Activated T-cell treated with anti-CD3 and anti-CD28 coated beads, Interleukin-2, amount 50 U/mL, for 72 hours (primary cell): ENCODE results near the gene IL31RA. TPM values are rescaled to one million over a fixed set of nuclear protein-coding genes. Genes with fewer than 3 reads are reported as not detected.
A peak's percentile ranks its signal among the peaks of the same experiment; 100 is the strongest.

Experiments used
- ATAC-seq, 2 donors: fragments of 150-1000 bp; cut with Tn5 transposase; replicated peaks in 1 of 2; 2 replicates each; pipeline ENCODE4 v1.10.0; 2021; ENCODE audit warnings: moderate library complexity in 2 of 2, mild to moderate bottlenecking in 1 of 2
- DNase-seq, 2 donors: peaks; one replicate each; pipeline ENCODE4 v3.0.0; 2021 to 2022; ENCODE audit warnings: mixed read lengths in 1 of 2
- H3K27ac Mint-ChIP-seq: one replicate; pipeline ENCODE4 v1.8.0; 2022; ENCODE audit warnings: mild to moderate bottlenecking, moderate library complexity, mixed read lengths
- H3K27me3 Mint-ChIP-seq: one replicate; pipeline ENCODE4 v1.8.0; 2022; ENCODE audit warnings: low read depth, mixed read lengths
- H3K36me3 Mint-ChIP-seq, 2 donors: one replicate each; pipeline ENCODE4 v1.8.0; 2022; ENCODE audit warnings: mixed read lengths in 2 of 2, mild to moderate bottlenecking in 1 of 2; ENCODE audit not compliant: insufficient read depth in 2 of 2
- H3K4me1 Mint-ChIP-seq: one replicate; pipeline ENCODE4 v1.8.0; 2022; ENCODE audit warnings: low read depth, mixed read lengths
- H3K4me3 Mint-ChIP-seq, 2 donors: one replicate each; pipeline ENCODE4 v1.8.0; 2022; ENCODE audit warnings: mild to moderate bottlenecking in 2 of 2, mixed read lengths in 2 of 2, moderate library complexity in 2 of 2
- H3K9me3 Mint-ChIP-seq, 2 donors: one replicate each; pipeline ENCODE4 v1.8.0; 2022; ENCODE audit warnings: mixed read lengths in 2 of 2
- total RNA-seq, 2 donors: library from RNA; stranded (reverse); gene quantifications; one replicate each; pipeline ENCODE4 v1.2.3, GENCODE V29; 2022

IL31RA gene
- total RNA-seq, 2 donors from 2014 or later = 0.99 to 3.6 TPM

DNA sequence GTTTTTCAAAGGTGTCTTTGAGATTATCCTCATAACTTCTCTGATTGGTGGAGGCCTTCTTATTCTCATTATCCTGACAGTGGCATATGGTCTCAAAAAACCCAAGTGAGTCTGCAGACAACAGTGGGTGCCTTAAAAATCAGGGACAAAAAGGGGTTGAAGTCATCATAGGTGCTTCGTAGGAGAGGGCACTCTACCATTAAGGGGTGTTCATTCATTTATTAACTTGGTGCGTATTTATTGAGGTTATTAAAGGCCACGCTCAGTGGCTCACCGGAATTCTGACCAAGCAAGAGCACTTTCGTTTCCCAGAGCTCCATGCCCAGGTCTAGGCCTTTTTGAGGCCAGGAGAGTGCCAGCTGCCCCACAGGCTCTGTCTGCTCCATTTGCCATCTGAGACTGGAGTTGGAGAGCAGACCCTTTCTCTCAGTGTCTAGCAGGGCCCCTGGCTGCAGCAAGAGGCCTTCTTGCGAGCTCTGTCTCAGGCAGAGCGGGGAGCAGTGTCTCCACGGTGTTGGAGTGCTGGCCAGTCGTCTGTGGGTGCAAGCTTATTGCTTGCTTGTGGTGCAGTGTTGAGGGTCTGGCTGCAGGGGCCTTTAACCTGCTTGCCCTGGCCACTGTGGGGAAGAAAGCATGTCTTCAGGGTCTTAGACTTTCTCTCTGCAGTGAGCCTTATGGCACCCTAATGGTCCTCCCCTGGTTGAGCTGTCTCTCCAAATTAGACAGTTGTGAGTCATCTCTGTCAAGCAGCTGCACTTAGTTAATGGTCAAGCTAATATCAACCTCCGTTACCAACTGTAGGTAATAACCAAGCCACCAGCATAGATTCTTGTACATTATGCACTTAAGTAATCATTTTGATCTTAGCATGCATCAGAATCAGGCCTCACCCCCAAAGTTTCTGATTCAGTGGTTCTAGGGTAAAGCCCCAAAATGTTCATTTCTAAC, 62.6 kb downstream of the IL31RA start:
- H3K9me3 Mint-ChIP-seq = peaks cover 0 to 2% of the 10 kb centered on the region in 2 donors
- H3K27me3 Mint-ChIP-seq = no peaks in the 10 kb centered on the region
- H3K36me3 Mint-ChIP-seq = no peaks in the 10 kb centered on the region
- H3K4me1 Mint-ChIP-seq = peaks cover 15% of the 10 kb centered on the region
- ATAC-seq = no peak
- H3K4me3 Mint-ChIP-seq = no peak overlapping the region
- no peak for DNase-seq
- H3K27ac Mint-ChIP-seq = no peak overlapping the region

DNA sequence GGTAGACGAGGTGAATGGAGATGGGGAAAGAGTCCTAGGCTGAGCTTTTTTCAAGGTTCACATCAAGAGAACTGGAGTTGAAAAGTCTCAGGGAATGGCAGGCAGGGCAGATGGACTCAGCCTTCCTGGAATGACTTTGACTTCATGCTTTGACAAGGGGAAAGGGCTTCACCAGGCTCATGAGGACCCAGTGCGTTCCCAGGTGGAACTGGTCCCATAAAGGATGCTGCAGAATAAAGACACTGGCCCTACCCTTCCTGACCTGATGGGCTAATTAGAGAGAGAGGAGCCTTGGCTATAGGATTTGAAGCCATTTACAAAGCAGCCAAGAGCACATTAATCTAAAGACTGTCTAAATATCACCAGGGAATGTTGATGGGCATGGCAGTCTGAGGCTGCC, 63.8 kb downstream of the IL31RA start:
- Mint-ChIP-seq H3K4me1 (peaks cover 26% of the 10 kb centered on the region), H3K36me3 (no peaks in the 10 kb centered on the region), H3K27me3 (no peaks in the 10 kb centered on the region), H3K9me3 (peaks cover 0 to 2% of the 10 kb centered on the region in 2 donors), H3K4me3 (no peak overlapping the region), H3K27ac (no peak overlapping the region)
- ATAC-seq (no peak), DNase-seq (no peak)

DNA sequence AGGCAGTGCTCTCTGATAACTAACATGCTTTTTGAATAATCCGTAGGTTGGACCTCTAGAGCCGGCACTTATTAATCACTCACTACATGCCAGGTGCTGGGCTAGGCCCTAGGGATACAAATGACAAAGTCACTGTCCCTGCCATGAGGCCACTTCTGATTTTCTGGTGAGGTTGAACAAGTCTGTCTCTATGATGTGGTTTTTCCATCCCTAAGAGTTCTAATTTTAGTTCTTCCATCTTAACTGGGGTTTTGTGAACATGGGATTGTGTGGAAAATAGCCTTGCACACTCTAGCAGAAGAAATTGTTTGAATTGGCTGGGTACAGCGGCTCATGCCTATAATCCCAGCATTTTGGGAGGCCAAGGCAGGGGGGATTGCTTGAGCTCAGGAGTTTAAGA, 64.6 kb downstream of the IL31RA start:
- no peak for ATAC-seq
- no peak overlapping the region for H3K27ac Mint-ChIP-seq
- H3K9me3 Mint-ChIP-seq = peaks cover 0 to 2% of the 10 kb centered on the region in 2 donors
- peaks cover 34% of the 10 kb centered on the region for H3K4me1 Mint-ChIP-seq
- no peaks in the 10 kb centered on the region for H3K36me3 Mint-ChIP-seq
- no peaks in the 10 kb centered on the region for H3K27me3 Mint-ChIP-seq
- no peak for DNase-seq
- H3K4me3 Mint-ChIP-seq = no peak overlapping the region

DNA sequence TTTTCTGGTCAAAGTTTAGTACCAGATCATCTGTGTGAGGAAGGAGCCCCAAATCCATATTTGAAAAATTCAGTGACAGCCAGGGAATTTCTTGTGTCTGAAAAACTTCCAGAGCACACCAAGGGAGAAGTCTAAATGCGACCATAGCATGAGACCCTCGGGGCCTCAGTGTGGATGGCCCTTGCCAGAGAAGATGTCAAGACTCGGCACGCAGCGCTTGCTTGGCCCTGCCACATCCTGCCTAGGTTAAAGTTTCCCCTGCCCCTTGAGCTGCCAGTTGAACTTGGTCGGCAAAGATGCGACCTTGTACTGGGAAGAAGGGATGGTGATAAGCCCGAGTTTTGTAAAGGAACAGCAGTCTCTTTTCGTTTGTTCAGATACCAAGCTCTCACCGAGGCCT, 65.8 kb downstream of the IL31RA start:
- Mint-ChIP-seq H3K4me1 (peaks cover 33% of the 10 kb centered on the region), H3K36me3 (no peaks in the 10 kb centered on the region), H3K4me3 (no peak overlapping the region), H3K27me3 (no peaks in the 10 kb centered on the region), H3K9me3 (no peaks in the 10 kb centered on the region), H3K27ac (no peak overlapping the region)
- ATAC-seq = no peak
- no peak for DNase-seq

DNA sequence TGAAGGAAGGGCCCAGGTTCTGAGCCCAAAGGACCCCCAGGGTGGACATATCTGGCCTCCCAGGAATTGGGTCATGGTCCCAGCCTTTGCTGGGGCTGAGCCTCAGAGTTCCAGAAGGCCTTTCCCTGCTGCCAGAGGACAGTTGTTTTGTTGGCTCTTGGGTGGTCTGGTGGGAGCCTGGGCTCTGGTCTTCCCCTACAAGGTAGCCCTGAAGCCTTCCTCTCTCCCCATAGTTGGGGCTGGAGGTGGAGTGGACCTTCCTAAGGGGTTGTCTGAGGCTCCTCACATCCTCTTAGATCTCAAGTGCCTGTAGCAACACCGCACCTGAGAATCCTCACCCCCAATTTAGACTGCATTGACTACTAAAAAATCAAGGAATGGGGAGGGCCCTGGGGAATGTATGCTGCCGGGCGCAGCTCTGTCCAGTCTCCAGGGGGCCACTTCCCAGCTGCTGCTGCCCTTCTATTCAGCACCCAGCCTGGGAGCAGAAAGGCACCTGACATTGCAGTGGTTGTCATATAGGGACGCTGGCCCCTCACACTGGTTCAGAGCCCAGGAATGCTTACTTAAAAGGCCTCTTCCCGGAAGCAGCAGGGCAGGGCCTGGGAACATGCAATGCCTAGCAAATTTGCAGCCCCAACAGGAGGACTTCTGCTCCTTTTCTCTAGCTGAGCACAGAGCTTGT, 66.4 kb downstream of the IL31RA start:
- H3K27me3 Mint-ChIP-seq = no peaks in the 10 kb centered on the region
- H3K9me3 Mint-ChIP-seq = no peaks in the 10 kb centered on the region

DNA sequence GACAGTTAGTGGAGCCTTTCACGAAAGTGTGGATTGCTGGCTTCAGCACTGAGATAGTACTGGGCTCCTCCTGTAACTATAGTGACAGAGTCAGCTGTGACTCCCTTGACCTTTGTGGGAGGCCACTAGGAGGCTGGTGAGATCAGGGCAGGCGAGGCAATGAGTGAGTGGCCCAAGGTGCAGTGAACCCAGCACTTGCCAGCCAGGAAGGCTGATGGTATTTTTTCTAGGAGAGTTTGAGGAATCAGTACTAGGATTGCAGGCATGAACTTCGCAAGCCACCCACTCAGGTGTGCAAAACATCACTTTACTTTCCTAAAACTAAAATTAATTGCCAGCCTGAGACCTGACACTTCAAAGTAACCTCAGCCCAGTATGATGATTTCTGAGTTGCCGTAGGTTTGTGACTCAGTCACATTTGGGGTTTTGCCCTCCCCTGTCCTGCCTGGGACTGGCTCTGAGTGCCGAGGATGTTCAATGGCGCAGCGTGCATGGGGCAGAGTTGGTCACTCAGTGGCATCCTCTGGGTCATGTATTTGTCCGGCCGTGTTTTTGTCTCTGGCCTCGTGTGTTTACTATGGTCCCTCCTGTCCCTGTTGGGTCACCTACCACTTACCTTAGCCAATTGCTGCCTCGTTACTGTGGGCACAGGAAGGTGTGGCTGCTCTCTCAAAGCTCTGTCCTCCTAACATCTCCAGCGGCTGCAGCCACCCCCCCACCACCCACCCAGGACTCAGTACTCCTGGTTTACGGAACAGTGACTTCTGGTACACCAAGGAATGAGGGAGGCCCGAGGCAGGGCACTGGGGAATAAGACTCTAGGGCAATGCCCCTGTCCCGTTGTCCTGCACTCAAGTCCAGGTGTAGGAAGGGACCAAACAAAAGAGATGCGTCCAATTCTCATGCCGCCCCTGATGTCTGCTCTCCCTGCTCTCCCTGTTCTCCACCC, 67.2 kb downstream of the IL31RA start:
- no peaks in the 10 kb centered on the region for H3K9me3 Mint-ChIP-seq
- DNase-seq (peak; percentile 42 to 47), ATAC-seq (peak; percentile 89 to 90)
- no peak overlapping the region for H3K4me3 Mint-ChIP-seq
- no peak overlapping the region for H3K27ac Mint-ChIP-seq
- H3K4me1 Mint-ChIP-seq = peaks cover 35% of the 10 kb centered on the region
- H3K27me3 Mint-ChIP-seq = no peaks in the 10 kb centered on the region
- H3K36me3 Mint-ChIP-seq = no peaks in the 10 kb centered on the region

More for the DNA sequence above, 66.4 kb downstream of the IL31RA start:
- ATAC-seq = no peak
- Mint-ChIP-seq H3K4me1 (peaks cover 28% of the 10 kb centered on the region), H3K4me3 (no peak overlapping the region), H3K27ac (no peak overlapping the region), H3K36me3 (no peaks in the 10 kb centered on the region)
- no peak for DNase-seq

DNA sequence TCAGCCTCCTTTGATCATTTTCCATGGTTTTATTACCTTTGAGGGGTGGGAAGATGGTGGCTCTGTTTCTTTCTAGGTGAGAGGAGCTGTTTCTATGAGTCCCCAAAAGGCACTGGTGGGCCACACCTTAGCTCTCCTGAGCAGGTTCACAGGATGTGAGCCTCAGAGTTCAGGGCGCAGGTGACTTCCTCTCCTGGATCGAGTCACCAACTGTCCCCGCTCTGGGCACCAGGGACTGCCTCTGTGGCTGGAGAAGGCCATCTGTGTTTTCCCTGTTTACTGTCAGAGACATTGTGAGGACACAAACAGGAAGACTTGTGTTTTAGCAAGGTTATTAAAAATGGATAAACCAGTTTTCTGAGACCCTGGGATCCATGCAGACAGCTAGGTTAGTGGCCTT, 68.5 kb downstream of the IL31RA start:
- Mint-ChIP-seq H3K36me3 (no peaks in the 10 kb centered on the region), H3K4me3 (no peak overlapping the region), H3K27me3 (no peaks in the 10 kb centered on the region), H3K4me1 (peaks cover 42% of the 10 kb centered on the region), H3K27ac (no peak overlapping the region), H3K9me3 (no peaks in the 10 kb centered on the region)
- DNase-seq (no peak), ATAC-seq (no peak)

DNA sequence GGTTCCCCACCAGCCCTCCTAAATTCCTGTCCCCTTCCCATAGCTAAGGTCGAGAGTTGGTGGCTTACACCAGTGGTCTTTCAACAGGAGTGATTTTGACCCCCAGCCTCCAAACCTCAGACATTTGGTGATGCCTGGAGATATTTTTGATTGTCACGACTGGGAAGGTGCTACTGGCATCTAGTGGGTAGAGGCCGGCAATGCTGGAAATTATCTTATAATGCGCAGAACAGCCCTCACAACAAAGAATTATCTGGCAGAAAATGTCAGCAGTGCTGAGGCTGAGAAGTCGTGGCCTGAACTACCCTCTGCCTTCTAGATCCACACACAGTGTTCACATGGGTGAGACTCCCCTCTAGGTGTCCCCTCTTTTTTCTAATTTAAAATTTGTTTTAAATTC, 69.6 kb downstream of the IL31RA start:
- Mint-ChIP-seq H3K4me3 (no peak overlapping the region), H3K36me3 (no peaks in the 10 kb centered on the region), H3K4me1 (peaks cover 42% of the 10 kb centered on the region), H3K9me3 (no peaks in the 10 kb centered on the region), H3K27ac (no peak overlapping the region), H3K27me3 (no peaks in the 10 kb centered on the region)
- DNase-seq = no peak
- ATAC-seq = no peak

DNA sequence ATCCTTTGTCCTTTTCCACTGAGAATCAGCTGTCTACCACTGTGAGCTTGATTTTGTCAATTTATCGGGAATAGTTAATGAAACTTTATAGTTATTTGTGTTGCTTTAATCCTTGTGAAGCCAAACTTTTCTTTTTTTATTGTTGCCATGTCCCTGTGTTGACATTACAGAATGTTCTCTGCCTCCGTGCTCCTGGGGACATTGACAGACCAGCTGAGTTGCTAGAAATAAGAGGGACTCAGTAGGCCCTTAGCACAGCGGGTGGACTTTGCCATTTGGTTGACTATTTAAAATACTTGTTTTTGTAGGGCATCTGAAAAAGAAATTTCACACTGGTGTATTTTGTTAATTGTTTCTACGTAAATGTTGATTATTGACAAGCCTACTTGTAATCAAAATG, 70.5 kb downstream of the IL31RA start:
- ATAC-seq (no peak), DNase-seq (no peak)
- Mint-ChIP-seq H3K27ac (no peak overlapping the region), H3K9me3 (no peaks in the 10 kb centered on the region), H3K4me1 (peaks cover 42% of the 10 kb centered on the region), H3K27me3 (no peaks in the 10 kb centered on the region), H3K4me3 (no peak overlapping the region), H3K36me3 (no peaks in the 10 kb centered on the region)

DNA sequence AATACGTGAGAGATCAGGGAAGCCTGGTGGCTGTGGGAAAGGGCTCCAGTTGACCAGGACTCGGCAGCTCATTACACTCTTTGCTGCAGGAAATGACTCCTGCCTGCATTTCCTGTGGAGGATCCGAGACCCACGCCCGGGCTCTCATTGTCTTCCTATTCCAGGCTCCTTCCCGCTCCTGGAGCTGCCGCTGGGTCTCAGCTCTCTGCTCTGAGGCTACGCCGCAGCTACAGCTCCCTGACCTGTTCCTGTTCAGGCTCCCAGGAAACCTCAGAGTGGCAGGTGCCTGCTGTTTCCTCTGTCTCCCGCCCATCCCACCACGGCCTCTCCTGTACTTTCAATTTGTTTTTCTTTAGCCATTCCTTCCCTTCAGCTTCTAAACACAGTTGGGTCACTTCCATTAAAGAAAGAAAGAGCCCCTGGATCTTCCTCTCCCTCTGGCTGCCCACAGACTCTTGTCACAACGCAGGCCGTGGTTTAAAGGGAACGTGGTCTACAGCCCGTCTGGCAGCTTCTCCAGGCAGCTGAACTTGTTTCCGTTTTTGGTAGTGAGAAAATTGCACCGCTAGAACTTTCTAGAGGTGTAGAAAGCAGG, 72.1 kb downstream of the IL31RA start:
- DNase-seq (peak in 1 of 2 donors; percentile 19), ATAC-seq (peak; percentile 36 to 41)
- no peaks in the 10 kb centered on the region for H3K9me3 Mint-ChIP-seq
- peak overlapping the region; percentile 91 to 97 for H3K4me3 Mint-ChIP-seq
- peak overlapping the region; percentile 38 for H3K27ac Mint-ChIP-seq
- H3K4me1 Mint-ChIP-seq = peaks cover 36% of the 10 kb centered on the region
- no peaks in the 10 kb centered on the region for H3K27me3 Mint-ChIP-seq
- H3K36me3 Mint-ChIP-seq = no peaks in the 10 kb centered on the region

DNA sequence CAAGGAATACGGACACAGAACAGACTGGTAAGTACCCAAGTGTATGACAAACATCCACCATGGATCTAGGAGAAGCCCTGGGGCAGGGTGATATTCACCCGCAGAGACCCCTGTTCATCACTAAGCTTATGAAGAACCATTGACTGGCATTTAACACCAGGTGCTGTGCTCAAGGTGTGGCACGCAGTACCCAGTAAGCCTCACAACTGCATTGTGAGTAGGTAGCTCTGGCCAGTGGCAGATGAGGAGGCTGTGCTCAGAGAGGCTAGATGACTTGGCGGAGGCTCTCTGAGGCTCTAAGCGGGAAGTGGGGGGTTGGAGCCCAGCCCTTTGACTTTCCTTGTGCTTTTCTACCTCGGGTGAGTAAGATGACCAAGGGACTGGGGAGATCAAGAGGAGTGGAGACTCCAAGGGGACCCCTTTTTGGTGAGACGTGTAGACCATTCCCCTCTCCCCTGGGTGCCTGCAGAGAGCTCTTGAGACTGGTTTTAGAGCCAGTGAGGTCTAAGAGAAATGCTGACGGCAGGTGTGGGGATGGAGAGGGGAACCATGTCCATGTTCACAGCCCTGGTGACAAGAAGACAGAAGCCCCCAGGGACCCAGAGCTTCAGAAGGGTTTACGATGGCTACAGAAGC, 72.8 kb downstream of the IL31RA start:
- no peak for DNase-seq
- Mint-ChIP-seq H3K27me3 (no peaks in the 10 kb centered on the region), H3K27ac (peak overlapping the region; percentile 38), H3K4me1 (peaks cover 31% of the 10 kb centered on the region), H3K4me3 (peak overlapping the region; percentile 91 to 97), H3K9me3 (no peaks in the 10 kb centered on the region), H3K36me3 (no peaks in the 10 kb centered on the region)
- ATAC-seq = peak; percentile 16 to 24

DNA sequence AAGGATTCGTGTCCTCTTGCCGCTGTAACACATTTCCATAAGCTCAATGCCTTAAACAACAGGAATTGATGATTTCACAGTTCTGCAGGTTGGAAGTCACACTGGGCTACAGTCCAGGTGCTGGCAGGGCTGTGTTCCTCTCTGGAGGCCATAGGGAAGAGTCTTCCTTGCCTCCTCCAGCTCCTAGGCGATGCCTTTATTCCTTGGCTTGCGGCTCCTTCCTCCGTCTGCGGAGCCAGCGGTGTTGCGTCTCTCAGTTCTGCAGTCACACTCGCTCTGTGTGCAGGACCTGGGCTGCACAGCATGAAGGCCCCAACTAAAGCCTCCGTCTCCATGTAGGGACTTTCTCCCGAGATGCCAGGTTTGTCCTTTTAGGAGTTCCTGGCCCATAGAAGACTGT, 73.6 kb downstream of the IL31RA start:
- ATAC-seq (no peak), DNase-seq (no peak)
- Mint-ChIP-seq H3K27ac (no peak overlapping the region), H3K36me3 (no peaks in the 10 kb centered on the region), H3K27me3 (no peaks in the 10 kb centered on the region), H3K4me3 (no peak overlapping the region), H3K9me3 (no peaks in the 10 kb centered on the region), H3K4me1 (peaks cover 24% of the 10 kb centered on the region)
